ENCODE measurements around the gene CYB5B.

Gene CYB5B

GRCh38 chr16:69483611-69484010 lies 59.2 kb downstream of the CYB5B start:
- no peak for DNase-seq (ENCODE audit: low read depth, low spot score)
- no peak overlapping the region for H3K4me3 ChIP-seq (ENCODE audit: low read depth, low read length)
- TF ChIP-seq CTCF (IDR thresholded peaks at IDR 0.05; ENCODE audit: insufficient read depth, low read length, missing control alignments): no peak
- ChIA-PET POLR2A (no interaction called here), CTCF (no interaction called here)

GRCh38 chr16:69485361-69485760 lies 60.9 kb downstream of the CYB5B start:
- no peak for TF ChIP-seq CTCF (IDR thresholded peaks at IDR 0.05; ENCODE audit: insufficient read depth, low read length, missing control alignments)
- POLR2A ChIA-PET: no interaction called here
- DNase-seq (ENCODE audit: low read depth, low spot score): no peak
- no peak overlapping the region for H3K4me3 ChIP-seq (ENCODE audit: low read depth, low read length)
- CTCF ChIA-PET: interaction anchor here (1.5 kb wide), 1 partner anchor 9 kb away, joined by 6 read pairs; no protein-coding TSS in a partner anchor

- no peak for DNase-seq (ENCODE audit: low read depth, low spot score)
- POLR2A ChIA-PET: no interaction called here
- H3K4me3 ChIP-seq (ENCODE audit: low read depth, low read length): no peak overlapping the region
- CTCF ChIA-PET: interaction anchor here (1.5 kb wide), 1 partner anchor 9 kb away, joined by 6 read pairs; no protein-coding TSS in a partner anchor
- no peak for TF ChIP-seq CTCF (IDR thresholded peaks at IDR 0.05; ENCODE audit: insufficient read depth, low read length, missing control alignments)
These were observed 61.4 kb downstream of the CYB5B start for GRCh38 chr16:69485816-69486215.

- no peak for DNase-seq (ENCODE audit: low read depth, low spot score)
- no peak for TF ChIP-seq CTCF (IDR thresholded peaks at IDR 0.05; ENCODE audit: insufficient read depth, low read length, missing control alignments)
- H3K4me3 ChIP-seq (ENCODE audit: low read depth, low read length): no peak overlapping the region
- ChIA-PET POLR2A (no interaction called here), CTCF (no interaction called here)
These were observed 61.9 kb downstream of the CYB5B start for GRCh38 chr16:69486272-69486671.

GRCh38 chr16:69486724-69487123 lies 62.3 kb downstream of the CYB5B start:
- POLR2A ChIA-PET: no interaction called here
- CTCF ChIA-PET: no interaction called here
- no peak for TF ChIP-seq CTCF (IDR thresholded peaks at IDR 0.05; ENCODE audit: insufficient read depth, low read length, missing control alignments)

GRCh38 chr16:69490707-69491324 lies 66.4 kb downstream of the CYB5B start:
- CTCF ChIA-PET: no interaction called here
- H3K4me3 ChIP-seq (ENCODE audit: low read depth, low read length): no peak overlapping the region
- no peak for DNase-seq (ENCODE audit: low read depth, low spot score)
- no peak for TF ChIP-seq CTCF (IDR thresholded peaks at IDR 0.05; ENCODE audit: insufficient read depth, low read length, missing control alignments)
- POLR2A ChIA-PET: no interaction called here

More at GRCh38 chr16:69486724-69487123, 62.3 kb downstream of the CYB5B start:
- no peak overlapping the region for H3K4me3 ChIP-seq (ENCODE audit: low read depth, low read length)
- no peak for DNase-seq (ENCODE audit: low read depth, low spot score)
